Inflammatory macrophage treated with lipopolysaccharide for 1 hour (primary cell): ENCODE measurements around the gene INSL4.
A peak's percentile ranks its signal among the peaks of the same experiment; 100 is the strongest.

Experiments used
- DNase-seq, 2 donors: peaks; one replicate each; pipeline ENCODE4 v3.0.0-alpha.2; 2020 to 2022

Gene INSL4

GRCh38 chr9:5231212-5231611, at the start of gene INSL4:
Gene INSL4 (plus strand): TSS chr9:5231419. CDS start chr9:5231524, 105 bp downstream.
- DNase-seq: no peak

- no peak for DNase-seq
Observed at GRCh38 chr9:5184776-5185175, 46.4 kb upstream of the INSL4 start.

GRCh38 chr9:5185220-5185840, 45.9 kb upstream of the INSL4 start, which contains the start of gene INSL6:
Gene INSL6 (minus strand): TSS chr9:5185639. CDS start chr9:5185602, 37 bp downstream.
- DNase-seq: no peak

DNA sequence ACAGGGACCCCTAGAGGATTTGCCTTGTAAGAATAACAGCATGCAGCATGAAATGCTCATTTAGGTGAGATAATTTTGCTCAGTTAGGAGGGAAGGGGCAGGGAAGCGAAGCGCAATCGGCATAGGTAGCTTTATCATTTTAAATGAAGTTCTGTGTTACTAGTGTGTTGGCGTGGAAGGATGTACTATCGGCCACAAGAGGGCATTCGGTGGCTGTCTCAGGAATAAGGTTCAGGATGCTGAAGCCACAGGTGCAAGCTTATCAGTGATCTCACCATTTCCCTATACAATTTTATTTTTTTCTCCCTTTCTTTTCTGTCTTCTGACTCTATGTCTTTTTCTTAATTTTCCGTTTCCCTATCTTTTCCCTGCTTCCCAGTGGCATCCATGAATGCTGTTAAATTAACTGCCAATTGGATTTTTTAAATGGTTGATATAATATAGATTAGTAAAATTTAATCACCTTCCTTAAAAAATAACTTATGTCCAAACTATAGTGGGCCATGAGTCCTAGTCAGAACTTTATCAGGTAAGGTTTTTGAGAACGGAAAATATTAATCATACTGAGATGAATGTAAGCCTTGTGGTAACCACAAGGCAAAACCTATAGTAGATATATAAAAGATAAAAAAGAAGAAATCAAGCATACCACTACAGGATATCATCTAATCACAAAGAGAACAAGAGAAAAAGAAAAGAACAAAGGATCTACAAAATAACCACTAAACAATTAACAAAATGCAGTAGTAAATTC, 44.6 kb upstream of the INSL4 start:
- DNase-seq: peak; percentile 38 to 49

GRCh38 chr9:5188060-5188984, 42.9 kb upstream of the INSL4 start:
- DNase-seq: peak in 1 of 2 donors; percentile 35

DNA sequence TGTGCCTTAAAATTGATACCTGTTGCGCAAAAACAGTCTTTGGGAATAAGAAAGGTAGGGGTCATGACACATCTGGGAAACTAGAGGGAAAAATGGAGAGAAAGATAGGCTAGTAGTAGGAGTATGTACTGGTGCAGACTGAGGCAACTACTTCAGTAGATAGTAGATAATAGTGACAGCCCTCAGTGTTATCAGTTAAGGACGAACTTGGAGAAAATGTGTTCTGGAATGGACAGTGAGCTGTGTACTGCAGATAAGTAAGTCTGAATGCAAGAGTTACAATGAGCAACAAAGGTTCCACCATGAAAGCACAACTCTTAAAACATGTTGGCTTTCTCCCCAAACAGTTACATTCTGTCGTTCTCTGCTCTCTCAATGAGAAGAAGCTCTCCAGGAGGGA, 39.2 kb upstream of the INSL4 start:
- DNase-seq: no peak

GRCh38 chr9:5193345-5193744, 37.9 kb upstream of the INSL4 start:
- DNase-seq: no peak

GRCh38 chr9:5195463-5195862, 35.8 kb upstream of the INSL4 start:
- DNase-seq: peak; percentile 3 to 10

- DNase-seq: no peak
Observed at GRCh38 chr9:5205071-5205470, 26.1 kb upstream of the INSL4 start.

DNA sequence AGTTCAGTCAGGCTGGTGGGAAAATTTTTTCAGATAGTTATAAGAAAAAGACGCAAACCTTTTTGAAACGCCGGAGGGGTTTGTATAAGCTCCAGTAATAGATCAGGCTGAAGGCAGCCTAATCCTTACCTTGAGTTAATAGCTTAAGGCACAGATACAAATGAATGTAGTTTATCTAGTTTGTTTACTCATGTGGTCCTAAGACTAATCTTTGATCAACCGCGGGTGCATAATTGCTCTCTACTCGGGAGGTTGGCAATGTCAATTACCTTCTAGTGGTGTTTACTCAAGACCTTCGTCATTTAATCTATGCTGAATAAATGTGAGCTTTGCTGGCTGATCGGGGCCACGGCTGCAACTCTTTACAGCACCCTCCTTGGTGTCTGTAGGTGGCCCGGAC, 665 bp upstream of the INSL4 start:
- DNase-seq: no peak

GRCh38 chr9:5263351-5264218, 32.4 kb downstream of the INSL4 start:
- DNase-seq: no peak

DNA sequence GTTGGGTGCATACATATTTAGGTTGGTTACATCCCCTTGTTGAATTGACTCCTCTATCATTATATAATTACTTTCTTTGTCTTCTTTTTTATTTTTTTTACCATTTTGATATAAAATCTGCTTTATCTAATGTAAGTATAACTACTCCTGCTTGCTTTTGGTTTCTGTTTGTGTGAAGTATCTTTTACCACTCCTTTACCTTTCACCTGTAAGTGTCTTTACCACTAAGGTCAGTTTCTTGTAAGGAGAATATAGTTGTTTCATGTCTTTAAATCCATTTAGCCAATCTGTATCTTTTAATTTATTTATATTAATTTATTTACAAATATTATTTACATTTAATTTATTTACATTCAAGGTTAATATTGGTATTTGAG, 33.0 kb downstream of the INSL4 start:
- DNase-seq: no peak

DNA sequence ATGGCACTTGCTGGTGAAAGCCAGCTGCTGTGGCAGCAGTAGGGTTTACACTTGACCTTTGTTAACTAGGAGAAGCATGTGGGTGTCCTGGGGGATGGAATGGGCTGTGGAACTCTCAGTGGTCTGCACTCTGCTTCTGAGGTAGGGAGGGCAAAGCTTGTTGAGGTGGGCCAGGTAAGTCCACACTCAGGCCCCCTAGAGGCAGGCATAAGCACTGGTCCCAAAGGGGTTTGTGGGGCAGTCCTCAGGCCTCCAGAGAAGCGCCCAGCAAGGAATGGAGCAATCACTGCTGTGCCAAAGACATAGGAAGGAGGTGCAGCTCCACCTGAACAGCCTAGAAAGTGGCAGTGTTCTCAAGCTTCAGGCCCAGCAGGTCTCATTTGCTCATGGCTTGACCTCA, 34.7 kb downstream of the INSL4 start:
- no peak for DNase-seq

GRCh38 chr9:5269249-5269715, 38.1 kb downstream of the INSL4 start:
- DNase-seq: no peak

GRCh38 chr9:5274770-5275169, 43.6 kb downstream of the INSL4 start:
- no peak for DNase-seq

DNA sequence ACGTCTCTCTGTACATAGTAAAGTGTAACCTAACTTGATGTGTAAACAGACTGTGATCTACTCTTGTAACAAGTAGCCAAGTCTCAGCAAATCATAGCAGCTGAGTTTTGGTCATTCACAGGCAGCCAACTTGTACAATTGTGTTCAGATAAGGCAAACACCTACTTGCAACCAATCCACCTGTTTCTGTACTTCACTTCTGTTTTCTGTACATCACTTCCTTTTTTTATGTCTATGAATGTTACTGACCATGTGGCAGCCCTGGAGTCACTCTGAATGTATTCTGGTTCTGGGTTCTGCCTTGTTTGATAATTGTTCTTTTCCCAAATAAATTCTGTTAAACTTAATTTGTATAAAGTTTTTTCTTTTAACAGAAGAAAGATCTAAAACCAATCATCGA, 47.3 kb downstream of the INSL4 start:
- no peak for DNase-seq
